Stimulated activated CD8-positive, alpha-beta memory T cell treated with anti-CD3 and anti-CD28 coated beads, Interleukin-4, amount 100 ng/mL, for 4 hours (primary cell): ENCODE measurements around the gene MTA1.

Source experiments
- DNase-seq, 2 donors: peaks; one replicate each; pipeline ENCODE4 v3.0.0-alpha.2; 2020; ENCODE audit warnings: low read depth in 2 of 2, low spot score in 1 of 2

Gene MTA1

GRCh38 chr14:105422695-105423487 lies 3.3 kb downstream of the MTA1 start:
- no peak for DNase-seq

- DNase-seq: no peak
Observed at GRCh38 chr14:105423488-105424195, 4.0 kb downstream of the MTA1 start.

DNA sequence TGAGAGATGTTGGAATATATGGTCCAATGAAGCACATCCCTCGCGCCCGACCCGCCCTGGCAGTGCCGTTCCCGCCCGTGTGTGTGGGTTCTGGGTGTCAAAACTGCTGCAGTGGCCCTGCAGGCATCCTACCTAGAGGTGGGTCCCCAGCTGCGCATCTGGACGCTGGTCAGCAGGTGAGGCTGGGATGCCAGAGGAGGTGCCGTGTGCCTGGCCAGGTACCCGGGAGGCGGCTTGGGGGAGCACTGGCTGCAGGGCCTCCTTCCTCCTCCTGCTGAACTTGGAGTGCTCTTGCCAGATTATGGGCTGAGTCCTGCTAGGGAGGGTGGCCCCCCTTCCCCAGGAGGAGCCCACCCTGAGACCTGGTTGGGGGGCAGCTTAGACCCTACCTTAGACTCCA lies 5.2 kb downstream of the MTA1 start:
- no peak for DNase-seq

- no peak for DNase-seq
Observed at GRCh38 chr14:105425823-105426247, 6.2 kb downstream of the MTA1 start.

DNA sequence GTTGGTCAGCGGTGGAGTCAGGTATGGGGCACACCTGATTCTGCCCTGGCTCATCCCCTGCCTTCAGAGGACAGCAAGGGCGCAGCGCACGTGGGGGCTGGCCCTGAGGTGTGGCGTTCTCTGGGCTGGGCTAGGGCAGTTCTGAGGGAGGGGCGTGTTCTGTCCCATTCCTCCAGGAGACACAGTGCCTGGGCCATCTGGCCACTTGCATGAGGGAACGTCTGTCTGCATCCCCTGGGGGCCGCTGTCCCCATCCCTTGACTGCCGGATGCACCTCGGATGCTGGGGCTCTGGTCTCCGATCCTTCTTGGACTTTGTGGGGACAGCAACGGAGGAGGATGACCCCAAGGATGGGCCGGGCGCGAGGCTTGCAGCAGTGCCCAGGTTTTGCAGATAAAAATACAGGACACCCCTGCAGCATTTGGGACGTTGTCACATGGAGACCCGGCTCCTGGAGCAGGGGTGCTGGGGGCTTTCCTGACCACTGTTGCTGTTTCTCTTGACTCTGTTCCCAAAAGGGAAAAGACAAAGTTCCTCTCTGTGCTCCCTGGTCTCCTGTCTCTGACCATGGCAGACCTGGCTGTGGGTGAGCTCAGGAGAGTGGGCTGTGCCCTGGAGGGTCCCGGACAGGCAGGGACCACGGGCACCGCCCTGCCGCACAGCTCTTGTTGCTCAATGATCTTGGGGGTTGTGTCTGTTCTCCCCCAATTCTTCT lies 6.9 kb downstream of the MTA1 start:
- no peak for DNase-seq

DNA sequence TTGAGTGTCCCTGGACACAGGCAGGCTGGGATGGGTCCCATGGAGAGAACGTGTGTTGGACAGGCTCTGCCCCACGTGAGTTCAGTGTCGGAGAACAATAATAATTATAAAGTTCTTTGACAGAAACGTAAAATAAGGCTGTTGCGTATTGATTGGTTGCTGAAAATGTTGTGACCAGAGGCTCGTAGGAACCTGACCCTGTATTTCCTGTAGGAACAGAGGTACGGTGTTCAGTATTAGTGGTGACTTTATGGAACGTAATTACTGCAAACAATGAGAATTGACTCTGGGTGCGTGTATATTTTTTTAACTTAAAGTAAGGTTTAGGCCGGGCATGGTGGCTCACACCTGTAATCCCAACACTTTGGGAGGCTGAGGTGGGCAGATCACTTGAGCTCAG lies 7.8 kb downstream of the MTA1 start:
- no peak for DNase-seq

DNA sequence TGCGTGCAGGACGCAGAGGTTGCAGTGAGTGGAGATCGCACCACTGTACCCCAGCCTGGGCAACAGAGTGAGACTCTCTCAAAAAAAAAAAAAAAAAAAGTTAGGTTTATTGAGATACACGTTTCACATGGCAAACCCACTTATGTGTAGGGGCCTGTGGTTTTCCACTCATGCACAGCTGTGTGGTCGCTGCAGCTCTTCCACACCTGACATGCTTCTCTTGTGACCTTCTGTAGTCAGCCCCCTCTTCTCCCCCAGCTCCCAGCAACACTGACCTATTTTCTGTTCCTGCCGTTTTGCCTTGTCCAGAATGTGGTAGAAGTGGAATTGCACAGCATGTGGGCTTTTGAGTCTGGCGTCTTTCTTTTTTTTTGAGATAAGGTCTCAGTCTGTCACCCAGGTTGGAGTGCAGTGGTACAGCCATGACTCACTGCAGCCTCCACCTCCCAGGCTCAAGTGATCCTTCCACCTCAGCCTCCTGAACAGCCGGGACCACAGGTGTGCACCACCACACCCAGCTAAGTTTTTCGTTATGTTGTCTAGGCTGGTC lies 8.4 kb downstream of the MTA1 start:
- no peak for DNase-seq

- no peak for DNase-seq
Observed at GRCh38 chr14:105430042-105430441, 10.4 kb downstream of the MTA1 start.

DNA sequence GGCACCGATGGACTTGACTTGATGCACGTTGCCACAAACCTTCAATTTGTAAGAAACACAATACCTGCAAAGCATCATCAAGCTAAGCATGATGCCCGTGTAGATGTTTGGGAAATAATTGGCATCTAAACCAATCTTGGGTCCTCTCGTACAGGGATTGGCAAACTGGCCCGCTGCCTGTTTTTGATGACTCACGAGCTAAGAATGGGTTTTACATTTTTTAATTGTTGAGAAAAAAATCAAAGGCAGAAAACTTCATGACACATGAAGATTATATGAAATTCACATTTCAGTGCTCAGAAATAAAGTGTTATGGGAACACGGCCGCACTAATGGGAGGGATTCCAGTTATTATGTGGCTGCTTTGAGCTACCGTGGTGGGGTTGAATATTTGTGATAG lies 10.9 kb downstream of the MTA1 start:
- no peak for DNase-seq

GRCh38 chr14:105431256-105431655 lies 11.6 kb downstream of the MTA1 start:
- no peak for DNase-seq

DNA sequence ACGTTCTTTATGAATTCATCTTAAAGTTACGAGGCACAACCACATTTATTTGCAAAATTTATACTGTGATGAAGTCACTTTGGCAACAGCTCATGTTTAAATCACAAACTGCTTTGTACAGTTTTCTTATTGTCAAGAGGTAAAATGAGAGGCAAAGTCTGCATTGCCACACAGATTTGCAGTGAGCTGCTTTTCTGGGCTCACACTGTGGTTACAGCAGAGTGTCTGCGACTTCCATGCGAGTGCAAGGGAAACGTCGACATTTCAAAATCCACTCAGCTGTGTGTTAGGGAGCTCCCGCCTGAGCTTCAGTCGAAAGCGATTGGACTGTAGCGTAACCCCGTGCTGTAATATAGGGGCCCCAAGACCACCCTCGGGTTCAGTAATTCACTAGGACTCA lies 13.0 kb downstream of the MTA1 start:
- no peak for DNase-seq

DNA sequence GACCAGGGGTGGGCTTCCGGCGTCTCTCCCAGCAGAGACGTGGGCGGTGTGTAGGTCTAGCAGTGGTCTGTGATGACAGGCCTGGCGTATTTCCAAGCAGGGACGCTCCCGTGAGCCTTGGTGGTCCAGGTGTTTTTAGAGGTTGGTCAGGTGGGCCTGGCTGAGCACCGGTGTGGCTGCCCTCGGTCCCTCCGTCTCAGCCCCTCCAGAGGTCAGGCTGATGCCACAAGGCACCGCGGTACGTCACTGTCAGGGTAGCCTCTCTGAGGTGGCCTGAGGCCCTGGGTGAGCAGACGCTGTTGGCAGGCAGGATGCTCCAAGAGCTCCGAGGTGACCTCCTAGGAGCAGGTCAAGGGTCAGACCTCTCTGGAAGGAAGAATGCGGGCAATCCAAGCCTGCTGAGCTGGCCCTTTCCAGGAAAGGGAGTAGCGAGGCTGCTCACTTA lies 13.6 kb downstream of the MTA1 start:
- DNase-seq: no peak

- no peak for DNase-seq
Observed at GRCh38 chr14:105436402-105436801, 16.8 kb downstream of the MTA1 start.

- DNase-seq: no peak
Observed at GRCh38 chr14:105436891-105437722, 17.5 kb downstream of the MTA1 start.

GRCh38 chr14:105437723-105438500 lies 18.3 kb downstream of the MTA1 start:
- no peak for DNase-seq

DNA sequence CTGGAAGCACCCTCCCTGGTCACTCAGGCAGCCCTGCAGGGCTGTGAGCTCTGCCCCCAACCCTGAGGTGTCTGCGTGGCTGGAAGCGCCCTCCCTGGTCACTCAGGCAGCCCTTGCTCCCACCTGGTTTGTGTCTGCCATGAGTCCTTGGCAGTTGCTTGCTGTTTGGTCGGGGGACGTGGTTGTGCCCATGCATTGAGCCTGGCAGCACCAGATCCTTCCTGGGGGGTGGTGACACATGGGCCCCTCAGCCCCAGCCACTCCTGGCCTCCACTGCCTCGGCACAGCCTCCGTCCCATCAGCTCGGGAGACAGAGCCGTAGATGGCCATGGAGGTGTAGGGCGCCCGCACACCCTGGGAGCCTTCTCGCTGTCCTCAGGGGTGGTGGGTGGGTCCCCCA lies 19.6 kb downstream of the MTA1 start:
- no peak for DNase-seq

- no peak for DNase-seq
Observed at GRCh38 chr14:105439710-105440553, 20.3 kb downstream of the MTA1 start.

DNA sequence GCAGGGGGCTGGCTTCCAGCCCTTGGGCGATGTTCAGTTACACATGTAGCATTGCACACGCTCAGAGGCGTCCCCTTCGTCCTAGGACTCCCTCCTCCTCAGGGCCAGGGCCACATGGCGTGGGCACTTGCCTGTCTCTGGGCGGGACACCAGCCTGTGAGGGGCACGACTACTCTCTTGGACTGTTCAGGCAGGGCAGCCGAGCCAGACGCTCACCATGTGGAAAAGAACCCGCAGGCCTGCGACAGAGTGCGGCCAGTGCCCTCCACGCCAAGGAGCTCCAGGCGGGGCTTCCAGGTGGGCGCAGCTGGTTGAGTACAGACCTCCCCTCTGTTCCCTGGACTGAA lies 20.9 kb downstream of the MTA1 start:
- no peak for DNase-seq

- DNase-seq: no peak
Observed at GRCh38 chr14:105440992-105441391, 21.4 kb downstream of the MTA1 start.
